A673 (cell line): Measurements from ENCODE around the gene CAB39. TPM values are rescaled to one million over a fixed set of nuclear protein-coding genes. Genes with fewer than 3 reads are reported as not detected.

Experiments used
- BruUV-seq: library from RNA; stranded (reverse); fragments of 400-500 nt; replicated peaks from 2 replicates; lab custom pipeline; 2021; lab: Mats Ljungman, UMichigan
- CTCF ChIA-PET: fragments of 300-600 bp; sonication (Branson Sonifier 250); formaldehyde crosslinking; loops from one replicate; lab custom pipeline; 2022; ENCODE audit warnings: antibody characterized with exemption; lab: Charles Lee
- POLR2A ChIA-PET: fragments of 300-600 bp; sonication (Branson Sonifier 250); formaldehyde crosslinking; loops from one replicate; lab custom pipeline; 2022; ENCODE audit warnings: antibody characterized with exemption; ENCODE audit not compliant: low non-redundant PET; lab: Charles Lee
- DNase-seq: peaks from one replicate; pipeline ENCODE4 v3.0.0-alpha.2; 2015; ENCODE audit warnings: low spot score
- H3K27ac ChIP-seq: fragments of 200-600 bp; sonication (generic); 2 replicates; pipeline ENCODE4 v1.5.1; 2016; ENCODE audit warnings: mixed run types, low read depth, mild to moderate bottlenecking, mixed read lengths, antibody characterized with exemption, low read length; ENCODE audit not compliant: poor library complexity, severe bottlenecking
- H3K27me3 ChIP-seq: fragments of 200-600 bp; sonication (generic); replicated peaks from 2 replicates; pipeline ENCODE4 v1.6.1; 2017; ENCODE audit warnings: mixed run types, low read depth, mild to moderate bottlenecking, mixed read lengths, antibody characterized with exemption, low read length; ENCODE audit not compliant: insufficient read depth, poor library complexity
- H3K36me3 ChIP-seq: fragments of 200-600 bp; sonication (generic); 2 replicates; pipeline ENCODE4 v1.6.1; 2016; ENCODE audit warnings: mixed run types, mild to moderate bottlenecking, mixed read lengths, antibody characterized with exemption, low read length; ENCODE audit not compliant: insufficient read depth, poor library complexity, severe bottlenecking
- H3K4me1 ChIP-seq: fragments of 200-600 bp; sonication (generic); 2 replicates; pipeline ENCODE4 v1.6.1; 2017; ENCODE audit warnings: mixed run types, mild to moderate bottlenecking, mixed read lengths, antibody characterized with exemption, low read length; ENCODE audit not compliant: insufficient read depth, poor library complexity, severe bottlenecking
- H3K4me3 ChIP-seq: fragments of 200-600 bp; sonication (generic); 2 replicates; pipeline ENCODE4 v1.5.1; 2016; ENCODE audit warnings: low read depth, mixed run types, mild to moderate bottlenecking, mixed read lengths, low read length; ENCODE audit not compliant: poor library complexity, severe bottlenecking
- H3K9me3 ChIP-seq: fragments of 200-600 bp; sonication (generic); 2 replicates; pipeline ENCODE4 v1.6.1; 2016; ENCODE audit warnings: mixed run types, low read depth, mild to moderate bottlenecking, mixed read lengths, antibody characterized with exemption, low read length; ENCODE audit not compliant: poor library complexity, severe bottlenecking
- CTCF ChIP-seq: fragments of 300-800, 200-600 bp; sonication (generic); conservative IDR thresholded peaks from 2 replicates; pipeline ENCODE4 v1.5.1; 2017; ENCODE audit warnings: low read depth, mild to moderate bottlenecking, antibody characterized with exemption, low read length, moderate library complexity, mixed read lengths
- EZH2 ChIP-seq: fragments of 200-600 bp; sonication (generic); IDR thresholded peaks from 2 replicates; pipeline ENCODE4 v1.6.1; 2017; ENCODE audit warnings: borderline replicate concordance, low read depth, mild to moderate bottlenecking, mixed read lengths, antibody characterized with exemption, low read length; ENCODE audit not compliant: poor library complexity, severe bottlenecking
- intact Hi-C: fragments of 100-400 bp; cut with micrococcal nuclease; formaldehyde crosslinking; loops from one replicate; pipeline ENCODE4 v1.10.0; 2022; ENCODE audit not compliant: unreplicated experiment
- total RNA-seq: library from RNA; stranded (reverse); gene quantifications from 2 replicates; pipeline ENCODE4 v1.2.3, GENCODE V29; 2021

The CAB39 gene
- total RNA-seq, 1 experiment from 2014 or later, result 58.2 TPM

DNA sequence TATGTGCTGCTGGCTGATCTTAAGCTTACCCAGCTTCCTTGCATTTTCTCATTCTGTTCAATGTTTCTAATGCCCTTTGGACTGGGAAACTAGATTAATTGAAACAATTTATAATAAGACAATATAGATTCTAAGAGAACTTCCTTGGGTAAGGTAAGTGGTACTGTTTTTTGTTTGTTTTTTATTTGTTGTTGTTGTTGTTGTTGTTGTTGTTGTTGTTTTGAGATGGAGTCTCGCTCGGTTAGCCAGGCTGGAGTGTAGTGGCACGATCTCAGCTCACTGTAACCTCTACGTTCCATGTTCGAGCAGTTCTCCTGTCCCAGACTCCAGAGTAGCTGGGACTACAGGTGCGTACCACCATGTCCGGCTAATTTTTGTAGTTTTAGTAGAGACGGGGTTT lies 49.1 kb downstream of the CAB39 start:
- Histone ChIP-seq H3K9me3 (no peaks in the 10 kb centered on the region), H3K27me3 (no peaks in the 10 kb centered on the region), H3K4me1 (no peaks in the 10 kb centered on the region), H3K36me3 (peaks cover 5% of the 10 kb centered on the region), H3K4me3 (no peak overlapping the region), H3K27ac (no peak overlapping the region)
- TF ChIP-seq CTCF (no peak), EZH2 (no peak)
- DNase-seq, result no peak
- no TSS peak for BruUV-seq
- intact Hi-C loops, result no loop called here
- ChIA-PET CTCF (interaction anchor here (0.5 to 0.6 kb wide), 2 partner anchors 13 to 384 kb away, joined by 3 to 6 read pairs; no protein-coding TSS in a partner anchor), POLR2A (no interaction called here)

GRCh38 chr2:230762317-230762896 lies 49.8 kb downstream of the CAB39 start:
- H3K27me3 ChIP-seq, result no peaks in the 10 kb centered on the region
- no peak overlapping the region for H3K27ac ChIP-seq
- H3K4me3 ChIP-seq, result no peak overlapping the region
- DNase-seq, result peak; percentile 45
- H3K9me3 ChIP-seq, result no peaks in the 10 kb centered on the region
- POLR2A ChIA-PET, result no interaction called here
- TF ChIP-seq CTCF, result peak; percentile 62
- TF ChIP-seq EZH2, result no peak
- CTCF ChIA-PET, result interaction anchor here (0.5 to 0.6 kb wide), 2 partner anchors 14 to 383 kb away, joined by 3 to 6 read pairs; no protein-coding TSS in a partner anchor
- peaks cover 5% of the 10 kb centered on the region for H3K36me3 ChIP-seq
- intact Hi-C loops, result no loop called here
- no TSS peak for BruUV-seq
- H3K4me1 ChIP-seq, result no peaks in the 10 kb centered on the region

DNA sequence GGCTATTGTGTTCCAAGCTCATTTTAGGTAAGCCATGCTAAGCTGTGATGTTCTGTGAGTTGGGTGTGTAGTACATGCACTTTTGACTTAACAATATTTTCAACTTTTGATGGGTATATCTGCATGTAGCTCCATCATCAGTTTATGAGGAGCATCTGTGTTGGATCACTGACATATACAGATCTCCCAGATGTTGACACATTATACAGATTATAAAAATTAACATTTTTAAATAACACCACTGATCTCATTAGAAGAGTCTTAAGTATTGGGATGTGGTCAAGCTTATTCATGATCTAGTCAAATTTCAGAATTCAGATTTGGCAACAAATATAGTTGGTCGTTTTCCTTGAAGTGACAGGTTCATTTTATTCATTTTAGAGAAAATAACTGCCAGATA lies 51.7 kb downstream of the CAB39 start:
- BruUV-seq, result no TSS peak
- DNase-seq, result no peak
- peaks cover 5% of the 10 kb centered on the region for H3K36me3 ChIP-seq
- ChIA-PET CTCF (no interaction called here), POLR2A (no interaction called here)
- no peak for TF ChIP-seq EZH2
- no peak for TF ChIP-seq CTCF
- no peaks in the 10 kb centered on the region for H3K27me3 ChIP-seq
- H3K4me1 ChIP-seq, result no peaks in the 10 kb centered on the region
- H3K27ac ChIP-seq, result no peak overlapping the region
- intact Hi-C loops, result no loop called here
- no peaks in the 10 kb centered on the region for H3K9me3 ChIP-seq
- no peak overlapping the region for H3K4me3 ChIP-seq
